Dermis microvascular lymphatic vessel endothelial cell (primary cell): ENCODE data around the gene TFEC. TPM values are rescaled to one million over a fixed set of nuclear protein-coding genes. Genes with fewer than 3 reads are reported as not detected.

Experiments
- DNase-seq, 2 donors: peaks; one replicate each; pipeline versions ENCODE4 v3.0.0 to v3.0.0-alpha.2; 2010; ENCODE audit warnings: low read depth in 2 of 2
- total RNA-seq: library from RNA; depleted of rRNA; stranded (reverse); fragments of >200 nt; gene quantifications from 2 replicates; pipeline ENCODE4 v1.2.1, GENCODE V29; 2014

TFEC gene
- total RNA-seq, 1 donor from 2014 or later = 0.90 TPM

- no peak for DNase-seq
These were observed 34.9 kb downstream of the TFEC start for GRCh38 chr7:115995701-115996100.

- no peak for DNase-seq
These were observed 42.2 kb downstream of the TFEC start for GRCh38 chr7:115988401-115988800.

GRCh38 chr7:115987486-115987885 lies 43.1 kb downstream of the TFEC start:
- no peak for DNase-seq

- no peak for DNase-seq
These were observed 46.5 kb downstream of the TFEC start for GRCh38 chr7:115984105-115984504.

- no peak for DNase-seq
These were observed 50.4 kb downstream of the TFEC start for GRCh38 chr7:115980159-115980558.

GRCh38 chr7:115976651-115977050 lies 53.9 kb downstream of the TFEC start:
- no peak for DNase-seq

- no peak for DNase-seq
These were observed 54.8 kb downstream of the TFEC start for GRCh38 chr7:115975766-115976165.

- no peak for DNase-seq
These were observed 57.2 kb downstream of the TFEC start for GRCh38 chr7:115973406-115973805.

- no peak for DNase-seq
These were observed 59.1 kb downstream of the TFEC start for GRCh38 chr7:115971506-115971905.

GRCh38 chr7:115968596-115968995 lies 62.0 kb downstream of the TFEC start:
- no peak for DNase-seq

GRCh38 chr7:115968171-115968570 lies 62.4 kb downstream of the TFEC start:
- DNase-seq = no peak

GRCh38 chr7:115965796-115966475 lies 64.6 kb downstream of the TFEC start:
- DNase-seq = no peak

GRCh38 chr7:115965236-115965635 lies 65.3 kb downstream of the TFEC start:
- no peak for DNase-seq

- DNase-seq = no peak
These were observed 65.8 kb downstream of the TFEC start for GRCh38 chr7:115964799-115965198.

- no peak for DNase-seq
These were observed 68.2 kb downstream of the TFEC start for GRCh38 chr7:115962340-115962739.

GRCh38 chr7:115953592-115954255 lies 76.8 kb downstream of the TFEC start:
- DNase-seq = no peak

GRCh38 chr7:115952832-115953231 lies 77.7 kb downstream of the TFEC start:
- no peak for DNase-seq

GRCh38 chr7:115951547-115951946 lies 79.0 kb downstream of the TFEC start:
- DNase-seq = no peak

- peak in 1 of 2 donors; percentile 48 for DNase-seq
These were observed 88.8 kb downstream of the TFEC start for GRCh38 chr7:115941703-115942268.

- DNase-seq = no peak
These were observed 90.0 kb downstream of the TFEC start for GRCh38 chr7:115940460-115941060.

GRCh38 chr7:115937960-115938359 lies 92.6 kb downstream of the TFEC start:
- no peak for DNase-seq

GRCh38 chr7:115933471-115933870 lies 97.1 kb downstream of the TFEC start:
- no peak for DNase-seq

GRCh38 chr7:115932880-115933279 lies 97.7 kb downstream of the TFEC start:
- DNase-seq = no peak
